ENCODE measurements around the gene GLIPR2. TPM values are rescaled to one million over a fixed set of nuclear protein-coding genes. Genes with fewer than 3 reads are reported as not detected.

Gene GLIPR2
- total and polyA plus RNA-seq, 2 of the 13 experiments (the other 11 are each of a cell fraction or from before 2014, with no cell fraction given) = 0.08 to 0.42 TPM

- TF ChIP-seq HOMEZ (CRISPR knock-in tag; IDR thresholded peaks at IDR 0.05; ENCODE audit: low read depth) (no peak), ARID4A (CRISPR knock-in tag; IDR thresholded peaks at IDR 0.05; ENCODE audit: borderline replicate concordance) (no peak), ZNF274 (CRISPR knock-in tag; IDR thresholded peaks at IDR 0.05) (no peak), DZIP1 (CRISPR knock-in tag; IDR thresholded peaks at IDR 0.05) (no peak), CEBPZ (IDR thresholded peaks at IDR 0.05; ENCODE audit: low read length) (no peak), STAG1 (CRISPR knock-in tag; IDR thresholded peaks at IDR 0.05) (peak; percentile 81), ZNF580 (CRISPR knock-in tag; IDR thresholded peaks at IDR 0.05; ENCODE audit: borderline replicate concordance, low read depth) (0 out of 2 replicates have a peak, but pooled peaks have one; percentile 37), CENPT (CRISPR knock-in tag; IDR thresholded peaks at IDR 0.05; ENCODE audit: low read depth) (no peak), YEATS4 (CRISPR knock-in tag; IDR thresholded peaks at IDR 0.05; ENCODE audit: borderline replicate concordance) (no peak), BRF2 (CRISPR knock-in tag; IDR thresholded peaks at IDR 0.05) (no peak), ZNF460 (CRISPR knock-in tag; IDR thresholded peaks at IDR 0.05; ENCODE audit: borderline replicate concordance) (no peak), BCL6 (CRISPR knock-in tag; IDR thresholded peaks at IDR 0.05) (0 out of 2 replicates have a peak, but pooled peaks have one; percentile 11), ZSCAN31 (CRISPR knock-in tag; IDR thresholded peaks at IDR 0.05; ENCODE audit: low read depth) (no peak)
These were observed 33.6 kb upstream of the GLIPR2 start (continued) for GRCh38 chr9:36102742-36103495.
